IMR-90 (cell line): Measurements from ENCODE around the gene SIPA1. TPM values are rescaled to one million over a fixed set of nuclear protein-coding genes. Genes with fewer than 3 reads are reported as not detected.
A peak's percentile ranks its signal among the peaks of the same experiment; 100 is the strongest.

Source experiments
- ATAC-seq: fragments of 200-7000 bp; cut with Tn5 transposase; 2 replicates; pipeline ENCODE4 v1.9.1; 2020; ENCODE audit warnings: low read depth, mild to moderate bottlenecking, moderate library complexity
- BruUV-seq: library from RNA; stranded (reverse); fragments of 400-500 nt; replicated peaks from 2 replicates; lab custom pipeline; 2021; lab: Mats Ljungman, UMichigan
- CTCF ChIA-PET: fragments of 300-600 bp; formaldehyde crosslinking; extraction: SDS; loops from one replicate; lab custom pipeline; 2021; ENCODE audit warnings: antibody characterized with exemption; lab: Yijun Ruan, JAX
- POLR2A ChIA-PET: fragments of 300-600 bp; sonication (Branson Sonifier 250); formaldehyde crosslinking; loops from one replicate; lab custom pipeline; 2022; ENCODE audit warnings: antibody characterized with exemption; ENCODE audit not compliant: unreplicated experiment; lab: Charles Lee
- DNase-seq: peaks from one replicate; pipeline ENCODE4 v3.0.0; 2013
- H2AFZ ChIP-seq: replicated peaks from 2 replicates; pipeline ENCODE3; 2013; ENCODE audit warnings: low read length, mild to moderate bottlenecking; ENCODE audit not compliant: poor library complexity
- H2AK5ac ChIP-seq: 2 replicates; pipeline ENCODE4 v1.6.1; 2013; ENCODE audit warnings: low read depth, low read length, inconsistent platforms
- H2AK9ac ChIP-seq: replicated peaks from 2 replicates; pipeline ENCODE3; 2013; ENCODE audit warnings: mild to moderate bottlenecking, low read depth, low read length, moderate library complexity; ENCODE audit not compliant: poor library complexity
- H2BK120ac ChIP-seq: 2 replicates; pipeline ENCODE4 v1.6.1; 2013; ENCODE audit warnings: low read depth, low read length, inconsistent platforms
- H2BK15ac ChIP-seq: 3 replicates; pipeline ENCODE4 v1.6.1; 2013; ENCODE audit warnings: low read depth, low read length, inconsistent platforms
- H2BK20ac ChIP-seq: 2 replicates; pipeline ENCODE4 v1.6.1; 2013; ENCODE audit warnings: low read depth, mild to moderate bottlenecking, inconsistent platforms, low read length, moderate library complexity
- H2BK5ac ChIP-seq: 2 replicates; pipeline ENCODE4 v1.6.1; 2013; ENCODE audit warnings: mild to moderate bottlenecking, low read depth, low read length, inconsistent platforms; ENCODE audit not compliant: poor library complexity, severe bottlenecking
- H3K14ac ChIP-seq: replicated peaks from 2 replicates; pipeline ENCODE4 v1.6.1; 2013; ENCODE audit warnings: low read depth, low read length, inconsistent platforms
- H3K18ac ChIP-seq: 2 replicates; pipeline ENCODE4 v1.6.1; 2013; ENCODE audit warnings: low read depth, low read length, control low read depth
- H3K23ac ChIP-seq: 2 replicates; pipeline ENCODE4 v1.6.1; 2013; ENCODE audit warnings: low read depth, low read length, inconsistent platforms
- H3K27ac ChIP-seq: 2 replicates; pipeline ENCODE4 v1.5.1; 2013; ENCODE audit warnings: mild to moderate bottlenecking, control low read depth, low read length; ENCODE audit not compliant: insufficient read depth
- H3K27me3 ChIP-seq: 2 replicates; pipeline ENCODE4 v1.6.1; 2013; ENCODE audit warnings: low read length; ENCODE audit not compliant: control insufficient read depth, insufficient read depth
- H3K36me3 ChIP-seq: 2 replicates; pipeline ENCODE4 v1.6.1; 2013; ENCODE audit warnings: low read length, mixed read lengths; ENCODE audit not compliant: control insufficient read depth, insufficient read depth
- H3K4ac ChIP-seq: 2 replicates; pipeline ENCODE4 v1.6.1; 2013; ENCODE audit warnings: low read depth, low read length, inconsistent platforms
- H3K4me1 ChIP-seq: 2 replicates; pipeline ENCODE4 v1.6.1; 2013; ENCODE audit warnings: low read length, mixed read lengths; ENCODE audit not compliant: control insufficient read depth, insufficient read depth
- H3K4me2 ChIP-seq: 2 replicates; pipeline ENCODE4 v1.6.1; 2013; ENCODE audit warnings: low read depth, mild to moderate bottlenecking, control low read depth, low read length, moderate library complexity
- H3K4me3 ChIP-seq: 2 replicates; pipeline ENCODE4 v1.5.1; 2013; ENCODE audit warnings: low read depth, mild to moderate bottlenecking, control low read depth, low read length, moderate library complexity; ENCODE audit not compliant: insufficient read depth
- H3K56ac ChIP-seq: 2 replicates; pipeline ENCODE4 v1.6.1; 2013; ENCODE audit warnings: low read length, inconsistent platforms; ENCODE audit not compliant: insufficient read depth; ENCODE audit errors: extremely low read depth
- H3K79me1 ChIP-seq, 2 experiments: 2 replicates each; pipeline ENCODE4 v1.6.1; 2013; ENCODE audit warnings: low read length in 2 of 2, inconsistent platforms in 1 of 2, low read depth in 1 of 2
- H3K9ac ChIP-seq: 2 replicates; pipeline ENCODE4 v1.6.1; 2013; ENCODE audit warnings: low read depth, low read length, control low read depth
- H3K9me1 ChIP-seq: 2 replicates; pipeline ENCODE4 v1.6.1; 2013; ENCODE audit warnings: low read length, inconsistent platforms; ENCODE audit not compliant: insufficient read depth
- H3K9me3 ChIP-seq: 2 replicates; pipeline ENCODE4 v1.6.1; 2013; ENCODE audit warnings: low read length; ENCODE audit not compliant: control insufficient read depth, insufficient read depth
- H4K20me1 ChIP-seq: 2 replicates; pipeline ENCODE4 v1.6.1; 2013; ENCODE audit warnings: low read length, inconsistent platforms; ENCODE audit not compliant: insufficient read depth
- H4K5ac ChIP-seq: 2 replicates; pipeline ENCODE4 v1.6.1; 2013; ENCODE audit warnings: mild to moderate bottlenecking, low read depth, low read length, control low read depth
- H4K8ac ChIP-seq, 2 experiments: 2 replicates each; pipeline ENCODE4 v1.6.1; 2013; ENCODE audit warnings: low read depth in 2 of 2, low read length in 2 of 2, control low read depth in 1 of 2, inconsistent platforms in 1 of 2
- H4K91ac ChIP-seq: 2 replicates; pipeline ENCODE4 v1.6.1; 2013; ENCODE audit warnings: low read depth, low read length, inconsistent platforms; ENCODE audit not compliant: insufficient read depth
- BHLHE40 ChIP-seq: fragments of 150-350 bp; IDR thresholded peaks from 2 replicates; pipeline ENCODE4 v1.6.1; 2016; ENCODE audit warnings: mild to moderate bottlenecking, low read depth, low read length
- CEBPB ChIP-seq: IDR thresholded peaks from 2 replicates; pipeline ENCODE4 v1.6.1; 2012; ENCODE audit warnings: low read depth, low read length, improper control_type of control experiment
- CHD1 ChIP-seq: IDR thresholded peaks from 2 replicates; pipeline ENCODE4 v1.6.1; 2012; ENCODE audit warnings: low read depth, low read length, improper control_type of control experiment
- CTCF ChIP-seq: conservative IDR thresholded peaks from 2 replicates; pipeline ENCODE4 v1.5.1; 2012; ENCODE audit warnings: mild to moderate bottlenecking, low read depth, low read length, improper control_type of control experiment
- ELK1 ChIP-seq: fragments of 150-350 bp; IDR thresholded peaks from 2 replicates; pipeline ENCODE4 v1.6.1; 2016; ENCODE audit warnings: low read depth, mild to moderate bottlenecking, low read length, moderate library complexity, borderline replicate concordance
- MAFK ChIP-seq: IDR thresholded peaks from 2 replicates; pipeline ENCODE4 v1.6.1; 2012; ENCODE audit warnings: low read depth, low read length, improper control_type of control experiment
- MXI1 ChIP-seq: IDR thresholded peaks from 2 replicates; pipeline ENCODE4 v1.6.1; 2012; ENCODE audit warnings: low read depth, mild to moderate bottlenecking, low read length, moderate library complexity, borderline replicate concordance
- NFE2L2 ChIP-seq: fragments of 150-350 bp; IDR thresholded peaks from 2 replicates; pipeline ENCODE4 v1.6.1; 2016; ENCODE audit warnings: low read depth, mild to moderate bottlenecking, low read length
- POLR2A ChIP-seq: IDR thresholded peaks from 2 replicates; pipeline ENCODE4 v1.6.1; 2012; ENCODE audit warnings: mild to moderate bottlenecking, low read depth, low read length
- RAD21 ChIP-seq: IDR thresholded peaks from 2 replicates; pipeline ENCODE4 v1.6.1; 2012; ENCODE audit warnings: low read length, improper control_type of control experiment
- RCOR1 ChIP-seq: IDR thresholded peaks from 2 replicates; pipeline ENCODE4 v1.6.1; 2012; ENCODE audit warnings: mild to moderate bottlenecking, low read length, improper control_type of control experiment; ENCODE audit not compliant: insufficient replicate concordance
- RFX5 ChIP-seq: IDR thresholded peaks from 2 replicates; pipeline ENCODE4 v1.8.0; 2012; ENCODE audit warnings: low read depth, mild to moderate bottlenecking, low read length, moderate library complexity
- WGBS, 2 experiments: methylation state at CpG; one replicate each; pipeline versions ENCODE4 v1.1.5 to v1.1.7; 2013; ENCODE audit warnings: missing lambda C conversion rate in 2 of 2; ENCODE audit not compliant: insufficient read length in 1 of 2; ENCODE audit errors: extremely low coverage in 2 of 2; 5-methylcytosine and 5-hydroxymethylcytosine counted together
- dilution Hi-C: fragments of 300-500 bp; cut with HindIII; formaldehyde crosslinking; loops from one replicate; pipeline ENCODE4 v1.14.3; 2018; ENCODE audit warnings: low sequenced_read_pairs; ENCODE audit not compliant: unreplicated experiment
- in situ Hi-C: fragments of 300-500 bp; cut with MboI; formaldehyde crosslinking; loops from 3 replicates; pipeline ENCODE4 v1.14.3; 2019; ENCODE audit warnings: low sequenced_read_pairs, inconsistent platforms, mixed read lengths
- intact Hi-C: fragments of 100-400 bp; cut with micrococcal nuclease; formaldehyde crosslinking; loops from 2 replicates; pipeline ENCODE4 v1.10.0; 2022
- polyA plus RNA-seq, 3 experiments: library from polyadenylated mRNA; depleted of rRNA; stranded (reverse); fragments of >200 nt; gene quantifications; 2 replicates each; pipeline ENCODE4 v1.2.3, GENCODE V29; 2012; ENCODE audit warnings: low replicate concordance in 1 of 3
- total RNA-seq: library from RNA; depleted of rRNA; stranded (reverse); fragments of >200 nt; gene quantifications from 2 replicates; pipeline ENCODE4 v1.2.3, GENCODE V29; 2012

SIPA1 gene
- total and polyA plus RNA-seq, 2 of the 4 experiments (the other 2 are of a cell fraction), result 10.6 to 39.7 TPM

GRCh38 chr11:65695459-65696241 lies 57.7 kb downstream of the SIPA1 start:
- no peaks in the 10 kb centered on the region for H3K79me1 ChIP-seq
- H3K27me3 ChIP-seq, result peaks cover 43% of the 10 kb centered on the region
- POLR2A ChIA-PET, result no interaction called here
- no peak overlapping the region for H2AK5ac ChIP-seq
- no peak overlapping the region for H3K4ac ChIP-seq
- no peak overlapping the region for H3K14ac ChIP-seq
- H2BK5ac ChIP-seq, result no peak overlapping the region
- H3K56ac ChIP-seq, result no peak overlapping the region
- 0 out of 2 replicates have a peak, but pooled peaks cover 2% of the 10 kb centered on the region for H3K9me1 ChIP-seq
- no peak overlapping the region for H3K4me2 ChIP-seq
- H4K91ac ChIP-seq, result no peak overlapping the region
- BruUV-seq, result no TSS peak
- 92% methylated on average over 2 of the region's 12 CpGs; no CpG with 5 or more reads in 1 of the 2 experiments for WGBS, 2 experiments
- intact Hi-C loops, result loop anchor here (10.0 kb wide), 1 partner anchor 69 kb away; no protein-coding TSS in a partner anchor
- no peak overlapping the region for H3K18ac ChIP-seq
- H3K4me1 ChIP-seq, result no peaks in the 10 kb centered on the region
- no peak overlapping the region for H2AK9ac ChIP-seq
- no peaks in the 10 kb centered on the region for H3K9me3 ChIP-seq
- DNase-seq (no peak), ATAC-seq (no peak)
- CTCF ChIA-PET, result no interaction called here
- dilution Hi-C loops, result no loop called here
- H2AFZ ChIP-seq, result peak overlapping the region; percentile 43
- H4K20me1 ChIP-seq, result no peaks in the 10 kb centered on the region
- in situ Hi-C loops, result no loop called here
- no peak overlapping the region for H2BK15ac ChIP-seq
- no peak overlapping the region for H2BK120ac ChIP-seq
- H3K4me3 ChIP-seq, result no peak overlapping the region
- H3K27ac ChIP-seq, result no peak overlapping the region
- no peak for TF ChIP-seq RAD21
- TF ChIP-seq CHD1, result no peak
- TF ChIP-seq ELK1, result no peak
- TF ChIP-seq CEBPB, result no peak
- no peak for TF ChIP-seq POLR2A
- TF ChIP-seq CTCF, result no peak
- TF ChIP-seq RFX5, result no peak
- no peak for TF ChIP-seq BHLHE40
- no peak for TF ChIP-seq MXI1
- no peak for TF ChIP-seq NFE2L2
- no peak for TF ChIP-seq RCOR1
- no peak for TF ChIP-seq MAFK
- H3K9ac ChIP-seq, result no peak overlapping the region
- H4K8ac ChIP-seq, result no peak overlapping the region
- H3K36me3 ChIP-seq, result no peaks in the 10 kb centered on the region
- no peak overlapping the region for H2BK20ac ChIP-seq
- H3K23ac ChIP-seq, result no peak overlapping the region
- no peak overlapping the region for H4K5ac ChIP-seq
